ENCODE data around the gene SBF1.

- TF ChIP-seq EZH2 (IDR thresholded peaks at IDR 0.05; ENCODE audit: insufficient read depth, poor library complexity, severe bottlenecking) (no peak), EZH2phosphoT487 (IDR thresholded peaks at IDR 0.05; ENCODE audit: insufficient read depth, low read depth) (no peak)
Measured at GRCh38 chr22:50400931-50401330, 73.9 kb downstream of the SBF1 start.

Measured in GM23248 (cell line).